Measurements from ENCODE around the gene SUCNR1. TPM values are rescaled to one million over a fixed set of nuclear protein-coding genes. Genes with fewer than 3 reads are reported as not detected.

Gene SUCNR1, protein sequence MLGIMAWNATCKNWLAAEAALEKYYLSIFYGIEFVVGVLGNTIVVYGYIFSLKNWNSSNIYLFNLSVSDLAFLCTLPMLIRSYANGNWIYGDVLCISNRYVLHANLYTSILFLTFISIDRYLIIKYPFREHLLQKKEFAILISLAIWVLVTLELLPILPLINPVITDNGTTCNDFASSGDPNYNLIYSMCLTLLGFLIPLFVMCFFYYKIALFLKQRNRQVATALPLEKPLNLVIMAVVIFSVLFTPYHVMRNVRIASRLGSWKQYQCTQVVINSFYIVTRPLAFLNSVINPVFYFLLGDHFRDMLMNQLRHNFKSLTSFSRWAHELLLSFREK
- 0.49 and 2.0 TPM in 2 replicates for total RNA-seq

DNA sequence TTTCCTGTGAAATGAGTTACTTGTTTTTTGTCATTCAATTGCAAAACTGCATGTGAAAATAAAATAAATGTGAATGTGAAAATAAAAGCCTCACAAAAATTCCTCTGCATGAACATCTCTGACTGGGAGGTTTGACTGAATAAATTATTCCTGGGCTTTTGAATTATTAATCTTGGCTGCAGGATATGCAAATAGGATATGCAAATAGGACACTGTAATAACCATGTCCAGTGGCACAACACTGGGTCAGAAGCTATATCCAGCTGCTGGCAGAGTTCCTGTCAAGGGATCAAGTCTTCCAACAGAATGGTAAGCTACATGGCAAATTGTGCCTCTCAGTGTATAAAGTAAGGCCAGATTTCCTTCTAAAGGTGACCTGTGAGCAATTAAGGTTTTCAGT is at the start of gene SUCNR1:
Gene SUCNR1 (plus strand): TSS at position 246 of the 400 bp plus-strand sequence. CDS start 6,250 bp downstream, outside the sequence.

Other genes with a start within 250 kb of the SUCNR1 start
- not detected in 2 replicates for gene AADACL2, start 139.7 kb upstream of the SUCNR1 start, total RNA-seq
- gene AADAC, start 59.5 kb upstream of the SUCNR1 start, total RNA-seq, result not detected in 2 replicates